Ovary (tissue), 9 donors: Measurements from ENCODE around the gene TBC1D1. TPM values are rescaled to one million over a fixed set of nuclear protein-coding genes. Genes with fewer than 3 reads are reported as not detected.
A peak's percentile ranks its signal among the peaks of the same experiment; 100 is the strongest.

Experiments
- DNase-seq, 5 donors: peaks; one replicate each; pipeline ENCODE4 v3.0.0-alpha.2; 2019 to 2020
- H3K27ac ChIP-seq, 2 donors: fragments of 200-600 bp; one replicate each; pipeline versions ENCODE4 v1.5.1 to v1.8.0; 2019 to 2022
- H3K27me3 ChIP-seq: fragments of 200-600 bp; one replicate; pipeline ENCODE4 v1.8.0; 2022
- H3K36me3 ChIP-seq: fragments of 200-600 bp; sonication (generic); one replicate; pipeline ENCODE4 v1.5.1; 2019
- H3K4me1 ChIP-seq: one replicate; pipeline ENCODE4 v1.8.1; 2013; ENCODE audit warnings: mild to moderate bottlenecking, moderate library complexity; ENCODE audit not compliant: insufficient read depth
- H3K4me3 ChIP-seq: fragments of 200-600 bp; sonication (generic); one replicate; pipeline ENCODE4 v1.5.1; 2017
- H3K9me3 ChIP-seq, 2 donors: fragments of 200-600 bp in 1 of 2; sonication (generic) in 1 of 2; one replicate each; pipeline versions ENCODE4 v1.5.1 to v1.8.1; 2013 to 2019; ENCODE audit warnings: mild to moderate bottlenecking in 1 of 2, moderate library complexity in 1 of 2
- EP300 ChIP-seq: sonication (generic); formaldehyde crosslinking; IDR thresholded peaks from one replicate; pipeline ENCODE4 v1.6.1; 2017; ENCODE audit warnings: antibody characterized with exemption
- POLR2A ChIP-seq: fragments of 450-650 bp; IDR thresholded peaks from one replicate; pipeline ENCODE4 v1.6.1; 2017; ENCODE audit warnings: antibody characterized with exemption, mild to moderate bottlenecking, moderate library complexity
- WGBS, 3 donors: extraction: QIAGEN DNeasy Blood & Tissue Kit in 1 of 3; methylation state at CpG; one replicate each; pipeline versions ENCODE4 v1.1.5 to v1.1.7; 2013 to 2017; 5-methylcytosine and 5-hydroxymethylcytosine counted together
- intact Hi-C, 4 donors: fragments of 100-400 bp; cut with DNase I; formaldehyde crosslinking; loops; one replicate each; pipeline versions ENCODE4 v1.11.0 to v1.15.1; 2022 to 2023
- polyA plus RNA-seq, 2 donors: library from polyadenylated mRNA; stranded (reverse); fragments of 200-250 nt in 1 of 2; fragments of 350-450 nt in 1 of 2; fragmentation: Illumina TruSeq in 1 of 2; extraction: RNeasy Lipid Tissue Mini Kit (QIAGEN cat#74804) in 1 of 2; gene quantifications; one replicate each; pipeline ENCODE4 v1.2.3, GENCODE V29; 2013 to 2014
- total RNA-seq, 7 donors: library from RNA; depleted of rRNA in 2 of 7; stranded (reverse); fragments of >200 nt in 2 of 7; fragmentation: NEBNext Ultra II Directional in 3 of 7; extraction: Animal tissue kit (Norgen Biotek cat#: 25700) in 3 of 7; gene quantifications; one replicate each; pipeline versions ENCODE4 v1.1.0 to v1.2.4, GENCODE V29; 2016 to 2023
- TF ChIP-seq, protein P1 (sequence below), 3 donors: fragments of 450-650 bp in 2 of 3; fragments of 200-600 bp in 1 of 3; IDR thresholded peaks; one replicate each; pipeline versions ENCODE4 v1.5.1 to v1.8.0; 2016 to 2022; ENCODE audit warnings: antibody characterized with exemption in 3 of 3, mild to moderate bottlenecking in 1 of 3
- donor health status: DM: no; HTN: no; CAD: no; lungs with moderate emphysema.
- donor health status: DM: no; HTN: no; CAD: no.
- donor health status: Bipolar disorder and iron deficiency.
- donor health status: DM: yes; HTN: yes; CAD: no.
- donor health status: DM: no; HTN: no; CAD: no.
- donor health status: DM: yes; HTN: yes; CAD: no.

TBC1D1 gene
- total and polyA plus RNA-seq, 9 donors, result 39.5 to 104 (median 63.9) TPM

DNA sequence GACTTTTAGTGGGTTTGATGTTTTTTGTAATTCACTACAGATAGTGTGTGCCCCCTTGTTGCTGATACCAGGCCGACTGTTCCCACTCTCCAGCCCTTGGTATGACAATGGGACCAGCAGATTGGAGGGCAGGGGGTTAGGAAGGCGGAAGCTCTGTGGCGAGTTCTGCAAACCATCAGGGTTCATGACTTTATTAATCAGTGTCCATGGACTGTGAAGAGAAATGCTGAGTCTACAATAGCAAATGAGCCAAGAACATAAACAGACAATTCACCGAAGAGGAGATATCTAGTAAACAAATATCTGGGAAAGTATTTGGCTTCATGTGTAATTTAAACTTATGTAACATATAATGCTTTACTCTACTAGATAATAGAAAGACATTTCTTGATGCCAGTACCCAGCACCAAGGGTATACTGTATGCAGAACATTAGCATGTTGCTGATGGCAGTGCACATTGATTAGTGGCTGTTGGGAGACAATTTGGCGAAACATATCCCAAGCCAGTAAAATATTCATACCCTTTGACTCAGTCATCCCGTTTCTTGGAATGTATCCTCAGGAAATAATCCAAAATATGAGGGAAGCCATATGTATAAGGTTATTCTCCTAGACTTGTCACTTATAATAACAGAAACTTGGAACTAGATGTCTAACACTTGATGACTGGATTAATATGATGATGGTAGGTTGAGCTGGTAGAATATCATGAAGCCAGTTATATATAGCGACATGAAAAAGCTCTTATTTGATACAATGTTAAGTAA, 238.8 kb downstream of the TBC1D1 start:
- intact Hi-C loops, result no loop called here
- Histone ChIP-seq H3K27me3 (no peaks in the 10 kb centered on the region), H3K4me1 (peaks cover 13% of the 10 kb centered on the region), H3K27ac (no peak overlapping the region), H3K9me3 (no peaks in the 10 kb centered on the region), H3K36me3 (no peaks in the 10 kb centered on the region), H3K4me3 (no peak overlapping the region)
- WGBS, 3 donors, result 57 to 71% (median 66%) methylated on average over 7 of the region's 7 CpGs
- TF ChIP-seq POLR2A (no peak), EP300 (no peak)
- TF ChIP-seq, protein P1, sequence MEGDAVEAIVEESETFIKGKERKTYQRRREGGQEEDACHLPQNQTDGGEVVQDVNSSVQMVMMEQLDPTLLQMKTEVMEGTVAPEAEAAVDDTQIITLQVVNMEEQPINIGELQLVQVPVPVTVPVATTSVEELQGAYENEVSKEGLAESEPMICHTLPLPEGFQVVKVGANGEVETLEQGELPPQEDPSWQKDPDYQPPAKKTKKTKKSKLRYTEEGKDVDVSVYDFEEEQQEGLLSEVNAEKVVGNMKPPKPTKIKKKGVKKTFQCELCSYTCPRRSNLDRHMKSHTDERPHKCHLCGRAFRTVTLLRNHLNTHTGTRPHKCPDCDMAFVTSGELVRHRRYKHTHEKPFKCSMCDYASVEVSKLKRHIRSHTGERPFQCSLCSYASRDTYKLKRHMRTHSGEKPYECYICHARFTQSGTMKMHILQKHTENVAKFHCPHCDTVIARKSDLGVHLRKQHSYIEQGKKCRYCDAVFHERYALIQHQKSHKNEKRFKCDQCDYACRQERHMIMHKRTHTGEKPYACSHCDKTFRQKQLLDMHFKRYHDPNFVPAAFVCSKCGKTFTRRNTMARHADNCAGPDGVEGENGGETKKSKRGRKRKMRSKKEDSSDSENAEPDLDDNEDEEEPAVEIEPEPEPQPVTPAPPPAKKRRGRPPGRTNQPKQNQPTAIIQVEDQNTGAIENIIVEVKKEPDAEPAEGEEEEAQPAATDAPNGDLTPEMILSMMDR (IDR thresholded peaks at IDR 0.05), result no peak
- DNase-seq, result no peak

DNA sequence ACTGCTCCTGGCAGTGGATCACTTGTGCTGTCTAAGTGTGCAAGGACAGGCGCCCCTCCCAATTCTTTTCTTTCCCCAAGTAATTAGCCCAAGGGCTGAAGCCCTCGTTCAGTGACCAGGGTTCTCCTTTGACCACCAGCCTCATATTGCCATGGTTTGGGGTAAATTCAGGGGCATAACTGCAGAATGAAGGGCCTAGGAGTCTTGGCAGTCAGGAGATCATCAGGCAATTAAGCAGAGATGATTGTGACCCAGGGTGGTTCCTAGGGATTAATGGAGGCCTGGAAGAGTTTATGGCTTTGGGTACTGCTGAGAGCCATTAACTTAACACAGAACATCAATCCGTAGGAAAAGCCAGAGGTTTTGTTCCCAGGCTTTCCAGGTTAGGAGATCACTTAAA, 240.0 kb downstream of the TBC1D1 start:
- H3K4me1 ChIP-seq, result peaks cover 13% of the 10 kb centered on the region
- H3K9me3 ChIP-seq, result no peaks in the 10 kb centered on the region
- intact Hi-C loops, result no loop called here
- WGBS, 3 donors, result 79 to 80% (median 80%) methylated on average over 3 of the region's 3 CpGs
- TF ChIP-seq, protein P1 (IDR thresholded peaks at IDR 0.05), result no peak
- no peak for TF ChIP-seq EP300
- TF ChIP-seq POLR2A, result no peak
- no peaks in the 10 kb centered on the region for H3K27me3 ChIP-seq
- no peak for DNase-seq
- no peak overlapping the region for H3K4me3 ChIP-seq
- peak overlapping the region; percentile 17 to 82 for H3K27ac ChIP-seq
- H3K36me3 ChIP-seq, result no peaks in the 10 kb centered on the region

DNA sequence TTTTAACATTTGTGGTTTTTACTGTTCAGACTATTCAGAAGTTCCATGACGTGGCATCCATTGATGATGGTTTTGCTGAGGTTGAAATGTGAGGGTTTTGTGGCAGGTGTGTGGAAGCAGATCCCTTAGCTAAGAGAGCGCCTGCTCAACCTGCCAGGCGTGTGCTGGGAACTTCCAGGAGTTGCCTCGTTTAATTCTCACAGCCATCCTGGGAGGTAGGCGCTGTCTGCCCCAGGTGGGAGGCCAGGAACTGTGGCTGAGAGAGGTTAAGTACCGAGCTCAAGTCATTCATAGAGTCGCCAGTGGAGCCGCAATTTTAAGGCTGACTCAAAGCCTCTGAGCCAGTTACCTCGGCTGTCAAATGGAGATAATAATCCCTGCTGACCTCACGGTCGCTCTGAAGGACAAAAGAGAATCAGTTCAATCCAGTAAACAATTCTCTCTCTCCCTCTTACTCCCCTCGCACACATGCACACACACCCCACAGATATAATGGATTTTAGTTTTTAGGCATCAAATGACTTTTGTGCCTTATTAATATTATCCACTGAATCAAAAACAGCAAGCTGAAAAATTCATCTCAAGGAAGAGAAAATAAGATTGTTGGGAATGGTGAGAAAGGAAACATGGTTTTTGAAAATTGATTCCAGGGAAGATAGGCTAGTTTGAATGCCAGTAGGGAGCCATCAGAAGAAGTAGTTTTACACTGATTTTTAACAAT, 240.6 kb downstream of the TBC1D1 start:
- no peaks in the 10 kb centered on the region for H3K36me3 ChIP-seq
- H3K4me1 ChIP-seq, result peaks cover 13% of the 10 kb centered on the region
- WGBS, 3 donors, result 55 to 62% (median 60%) methylated on average over 12 of the region's 12 CpGs
- intact Hi-C loops, result no loop called here
- no peak for DNase-seq
- H3K27me3 ChIP-seq, result no peaks in the 10 kb centered on the region
- no peak overlapping the region for H3K4me3 ChIP-seq
- TF ChIP-seq POLR2A, result no peak
- TF ChIP-seq, protein P1 (IDR thresholded peaks at IDR 0.05), result no peak
- no peak for TF ChIP-seq EP300
- H3K9me3 ChIP-seq, result no peaks in the 10 kb centered on the region
- peak overlapping the region; percentile 17 to 82 for H3K27ac ChIP-seq

DNA sequence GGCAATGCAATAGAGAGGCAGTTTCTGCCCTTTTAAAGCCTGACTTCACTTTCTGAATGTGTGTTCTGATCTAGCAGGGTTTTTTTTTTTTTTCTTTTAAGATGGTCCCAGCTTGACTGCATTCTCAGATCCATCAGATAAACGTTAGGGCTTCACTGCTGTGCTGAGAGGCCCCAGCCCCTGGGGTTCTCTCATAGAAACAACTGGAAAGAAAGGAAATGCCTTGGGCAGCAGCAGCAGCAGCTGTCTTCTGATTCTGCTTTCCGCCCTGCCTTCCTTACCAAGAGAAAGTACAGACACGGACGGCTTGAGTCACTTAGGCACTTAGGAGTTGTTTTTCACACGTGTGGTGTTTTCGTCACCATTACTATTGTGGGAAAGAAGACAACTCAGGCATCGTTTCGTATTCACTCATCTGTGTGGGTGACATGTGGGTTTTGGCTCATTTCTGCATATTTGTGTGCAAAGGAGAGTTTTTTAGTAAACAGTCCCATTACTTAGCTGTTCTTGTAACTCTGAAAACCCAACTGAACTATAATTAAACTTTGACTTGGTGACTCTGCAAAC, 241.3 kb downstream of the TBC1D1 start:
- WGBS, 3 donors, result 6 to 12% (median 7%) methylated on average over 8 of the region's 8 CpGs
- Histone ChIP-seq H3K4me3 (no peak overlapping the region), H3K4me1 (peaks cover 13% of the 10 kb centered on the region), H3K27ac (peak overlapping the region in 1 of 2 donors; percentile 82), H3K9me3 (no peaks in the 10 kb centered on the region), H3K27me3 (no peaks in the 10 kb centered on the region), H3K36me3 (no peaks in the 10 kb centered on the region)
- TF ChIP-seq POLR2A, result no peak
- TF ChIP-seq, protein P1 (IDR thresholded peaks at IDR 0.05), result no peak
- TF ChIP-seq EP300, result no peak
- peak; percentile 40 to 67 (median 54) for DNase-seq
- intact Hi-C loops, result no loop called here
